Prostate gland (tissue), 2 donors: ENCODE results near the gene CLINT1. TPM values are rescaled to one million over a fixed set of nuclear protein-coding genes. Genes with fewer than 3 reads are reported as not detected.

Experiments used
- DNase-seq: peaks from one replicate; pipeline ENCODE4 v3.0.0-alpha.2; 2019; ENCODE audit warnings: low spot score
- H3K27ac ChIP-seq, 2 donors: fragments of 200-600 bp; sonication (generic); 2 replicates each; pipeline ENCODE4 v1.5.1; 2017 to 2019
- H3K27me3 ChIP-seq: fragments of 200-600 bp; sonication (generic); replicated peaks from 2 replicates; pipeline ENCODE4 v1.5.1; 2019; ENCODE audit not compliant: insufficient read depth
- H3K36me3 ChIP-seq, 2 donors: fragments of 200-600 bp; sonication (generic); 1 replicate in 1 of 2; 2 replicates in 1 of 2; pipeline versions ENCODE4 v1.5.1 to v1.8.1; 2017 to 2019
- H3K4me1 ChIP-seq: fragments of 200-600 bp; sonication (generic); replicated peaks from 2 replicates; pipeline ENCODE4 v1.5.1; 2019
- H3K4me3 ChIP-seq, 2 donors: fragments of 200-600 bp; sonication (generic); 2 replicates each; pipeline ENCODE4 v1.5.1; 2017 to 2019
- H3K9me3 ChIP-seq: fragments of 200-600 bp; sonication (generic); 2 replicates; pipeline ENCODE4 v1.5.1; 2017
- POLR2A ChIP-seq: fragments of 450-650 bp; IDR thresholded peaks from one replicate; pipeline ENCODE4 v1.6.1; 2016; ENCODE audit warnings: antibody characterized with exemption, mild to moderate bottlenecking
- POLR2AphosphoS5 ChIP-seq: sonication (generic); formaldehyde crosslinking; IDR thresholded peaks from one replicate; pipeline ENCODE4 v1.6.1; 2017; ENCODE audit warnings: antibody characterized with exemption
- WGBS: methylation state at CpG from one replicate; pipeline ENCODE4 v1.1.5; 2018; 5-methylcytosine and 5-hydroxymethylcytosine counted together
- intact Hi-C: fragments of 100-400 bp; cut with DNase I; formaldehyde crosslinking; loops from one replicate; pipeline ENCODE4 v1.14.2; 2022
- total RNA-seq, 2 donors: library from RNA; depleted of rRNA; stranded (reverse); fragments of >200 nt; gene quantifications; one replicate each; pipeline ENCODE4 v1.1.0, GENCODE V29; 2016
- TF ChIP-seq, protein P1 (sequence below), 4 experiments: fragments of 200-600 bp in 2 of 4; fragments of 450-650 bp in 2 of 4; sonication (generic) in 2 of 4; IDR thresholded peaks; 1 replicate in 3 of 4; 2 replicates in 1 of 4; pipeline ENCODE4 v1.5.1; 2016 to 2019; ENCODE audit warnings: antibody characterized with exemption in 4 of 4, mild to moderate bottlenecking in 2 of 4, moderate library complexity in 2 of 4

Gene CLINT1
- total RNA-seq, 2 donors from 2014 or later = 65.1 to 84.5 TPM

DNA sequence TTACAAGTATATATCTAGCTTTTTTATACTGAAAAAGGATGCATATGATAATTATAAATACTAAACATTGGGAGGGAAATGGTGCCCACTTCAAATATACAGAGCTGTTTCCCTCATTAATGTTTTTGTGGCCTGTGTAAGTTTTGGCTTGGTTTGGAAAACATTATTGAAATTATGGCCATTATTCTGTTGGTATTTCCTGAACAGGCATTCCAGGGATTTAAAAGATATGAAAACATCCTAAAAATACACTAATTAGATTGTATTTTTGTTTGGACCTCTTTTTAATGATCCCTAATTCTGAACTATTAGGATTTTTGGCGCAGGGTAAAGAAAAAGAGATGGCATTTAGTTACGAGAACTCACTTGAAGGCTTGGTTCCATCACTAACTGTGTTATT is 50.9 kb downstream of the CLINT1 start:
- Histone ChIP-seq H3K36me3 (no peaks in the 10 kb centered on the region), H3K4me1 (no peaks in the 10 kb centered on the region), H3K9me3 (no peaks in the 10 kb centered on the region), H3K27me3 (no peaks in the 10 kb centered on the region), H3K27ac (no peak overlapping the region), H3K4me3 (no peak overlapping the region)
- DNase-seq = no peak
- intact Hi-C loops = no loop called here
- TF ChIP-seq POLR2AphosphoS5 (no peak), POLR2A (no peak)
- TF ChIP-seq, protein P1, sequence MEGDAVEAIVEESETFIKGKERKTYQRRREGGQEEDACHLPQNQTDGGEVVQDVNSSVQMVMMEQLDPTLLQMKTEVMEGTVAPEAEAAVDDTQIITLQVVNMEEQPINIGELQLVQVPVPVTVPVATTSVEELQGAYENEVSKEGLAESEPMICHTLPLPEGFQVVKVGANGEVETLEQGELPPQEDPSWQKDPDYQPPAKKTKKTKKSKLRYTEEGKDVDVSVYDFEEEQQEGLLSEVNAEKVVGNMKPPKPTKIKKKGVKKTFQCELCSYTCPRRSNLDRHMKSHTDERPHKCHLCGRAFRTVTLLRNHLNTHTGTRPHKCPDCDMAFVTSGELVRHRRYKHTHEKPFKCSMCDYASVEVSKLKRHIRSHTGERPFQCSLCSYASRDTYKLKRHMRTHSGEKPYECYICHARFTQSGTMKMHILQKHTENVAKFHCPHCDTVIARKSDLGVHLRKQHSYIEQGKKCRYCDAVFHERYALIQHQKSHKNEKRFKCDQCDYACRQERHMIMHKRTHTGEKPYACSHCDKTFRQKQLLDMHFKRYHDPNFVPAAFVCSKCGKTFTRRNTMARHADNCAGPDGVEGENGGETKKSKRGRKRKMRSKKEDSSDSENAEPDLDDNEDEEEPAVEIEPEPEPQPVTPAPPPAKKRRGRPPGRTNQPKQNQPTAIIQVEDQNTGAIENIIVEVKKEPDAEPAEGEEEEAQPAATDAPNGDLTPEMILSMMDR (IDR thresholded peaks at IDR 0.05) = no peak
- WGBS = 93% methylated on average over 2 of the region's 2 CpGs

DNA sequence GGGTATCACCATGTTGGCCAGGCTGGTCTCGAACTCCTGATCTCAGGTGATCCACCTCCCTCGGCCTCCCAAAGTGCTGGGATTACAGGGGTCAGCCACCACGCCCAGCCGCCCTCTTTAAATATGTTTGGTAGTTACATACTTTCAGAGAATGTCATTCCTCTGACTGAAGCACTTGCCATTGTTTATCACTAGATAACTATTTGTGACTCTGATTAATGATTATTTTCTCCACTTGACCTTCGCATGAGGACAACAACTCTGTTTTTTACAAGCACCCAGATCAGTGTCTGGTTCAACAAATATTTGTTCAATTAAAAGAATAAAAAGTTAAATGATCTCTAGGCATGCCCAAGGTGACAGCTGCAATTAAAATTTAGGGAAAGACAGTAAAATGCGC is 56.2 kb downstream of the CLINT1 start:
- no peaks in the 10 kb centered on the region for H3K27me3 ChIP-seq
- H3K4me3 ChIP-seq = no peak overlapping the region
- H3K27ac ChIP-seq = no peak overlapping the region
- H3K9me3 ChIP-seq = no peaks in the 10 kb centered on the region
- intact Hi-C loops = no loop called here
- no peak for TF ChIP-seq POLR2AphosphoS5
- TF ChIP-seq POLR2A = no peak
- H3K4me1 ChIP-seq = no peaks in the 10 kb centered on the region
- 95% methylated on average over 6 of the region's 6 CpGs for WGBS
- no peak for DNase-seq
- H3K36me3 ChIP-seq = no peaks in the 10 kb centered on the region

DNA sequence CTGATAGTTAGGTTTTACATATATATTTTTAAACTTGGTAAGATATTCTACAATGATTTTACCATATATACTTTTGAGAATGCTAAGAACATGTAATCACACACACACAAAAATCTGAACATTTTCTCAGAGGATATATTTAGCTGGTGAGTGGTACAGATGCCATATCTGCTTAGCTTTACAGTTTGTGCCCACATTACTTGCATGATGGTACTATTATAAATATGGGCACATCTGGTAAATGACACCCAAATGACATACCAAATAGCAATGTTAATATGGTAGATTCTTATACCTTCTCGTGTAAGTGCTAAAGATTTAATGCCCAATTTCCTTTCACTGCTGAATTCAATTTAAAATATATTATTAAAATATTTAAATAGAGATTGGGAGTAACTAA is 58.8 kb downstream of the CLINT1 start:
- TF ChIP-seq POLR2A (no peak), POLR2AphosphoS5 (no peak)
- TF ChIP-seq, protein P1 (IDR thresholded peaks at IDR 0.05) = no peak
- intact Hi-C loops = no loop called here
- Histone ChIP-seq H3K4me1 (no peaks in the 10 kb centered on the region), H3K27ac (no peak overlapping the region), H3K9me3 (no peaks in the 10 kb centered on the region), H3K27me3 (no peaks in the 10 kb centered on the region), H3K36me3 (no peaks in the 10 kb centered on the region), H3K4me3 (no peak overlapping the region)
- DNase-seq = no peak
- 80% methylated on average over 1 of the region's 1 CpG for WGBS

DNA sequence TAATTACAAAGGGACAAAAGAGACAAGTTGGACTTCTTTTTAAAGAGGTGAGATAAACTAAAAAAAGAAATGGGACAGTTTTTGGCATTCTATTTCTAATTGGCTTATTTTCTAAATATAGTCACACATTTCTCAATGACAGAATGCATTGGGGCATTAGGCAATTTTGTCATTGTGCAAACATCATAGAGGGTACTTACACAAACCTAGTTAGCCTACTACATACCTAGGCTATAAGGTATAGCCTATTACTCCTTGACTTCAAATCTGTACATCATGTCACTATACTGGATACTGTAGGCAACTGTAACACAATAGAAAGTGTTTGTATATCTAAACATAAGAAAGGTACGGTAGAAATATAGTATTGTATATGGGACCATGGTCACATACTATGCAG is 59.4 kb downstream of the CLINT1 start:
- Histone ChIP-seq H3K9me3 (no peaks in the 10 kb centered on the region), H3K27me3 (no peaks in the 10 kb centered on the region), H3K4me1 (no peaks in the 10 kb centered on the region), H3K4me3 (no peak overlapping the region), H3K27ac (no peak overlapping the region), H3K36me3 (no peaks in the 10 kb centered on the region)
- 95% methylated on average over 1 of the region's 1 CpG for WGBS
- DNase-seq = no peak
- TF ChIP-seq, protein P1 (IDR thresholded peaks at IDR 0.05) = no peak
- intact Hi-C loops = no loop called here

DNA sequence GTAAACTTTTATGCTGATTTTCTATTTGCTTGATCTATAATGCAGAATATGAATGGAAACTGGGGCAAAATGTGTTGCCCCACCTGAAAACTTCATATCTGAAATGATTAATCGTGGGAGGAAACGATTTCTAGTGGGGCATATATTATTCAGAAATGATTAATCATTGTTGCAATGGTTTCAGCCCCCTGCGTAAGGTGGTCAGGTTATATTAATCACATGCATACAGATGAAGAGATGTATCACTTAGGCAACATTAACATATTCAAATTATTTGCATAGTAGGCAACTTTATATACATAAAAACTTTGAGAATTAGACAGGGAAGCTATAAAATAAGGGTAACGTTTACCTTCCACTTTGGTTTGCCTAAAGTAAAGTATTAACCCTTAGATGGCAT is 65.6 kb downstream of the CLINT1 start:
- Histone ChIP-seq H3K4me1 (no peaks in the 10 kb centered on the region), H3K9me3 (no peaks in the 10 kb centered on the region), H3K27ac (no peak overlapping the region), H3K4me3 (no peak overlapping the region), H3K36me3 (no peaks in the 10 kb centered on the region), H3K27me3 (no peaks in the 10 kb centered on the region)
- WGBS = 70% methylated on average over 4 of the region's 4 CpGs
- TF ChIP-seq, protein P1 (IDR thresholded peaks at IDR 0.05) = no peak
- TF ChIP-seq POLR2AphosphoS5 (no peak), POLR2A (no peak)
- DNase-seq = no peak
- intact Hi-C loops = no loop called here
